Measurements from ENCODE around the gene CTNND2. TPM values are rescaled to one million over a fixed set of nuclear protein-coding genes. Genes with fewer than 3 reads are reported as not detected.

CTNND2 gene
- total RNA-seq, 2 experiments from 2014 or later: 0.20 TPM; not detected in 1

DNA sequence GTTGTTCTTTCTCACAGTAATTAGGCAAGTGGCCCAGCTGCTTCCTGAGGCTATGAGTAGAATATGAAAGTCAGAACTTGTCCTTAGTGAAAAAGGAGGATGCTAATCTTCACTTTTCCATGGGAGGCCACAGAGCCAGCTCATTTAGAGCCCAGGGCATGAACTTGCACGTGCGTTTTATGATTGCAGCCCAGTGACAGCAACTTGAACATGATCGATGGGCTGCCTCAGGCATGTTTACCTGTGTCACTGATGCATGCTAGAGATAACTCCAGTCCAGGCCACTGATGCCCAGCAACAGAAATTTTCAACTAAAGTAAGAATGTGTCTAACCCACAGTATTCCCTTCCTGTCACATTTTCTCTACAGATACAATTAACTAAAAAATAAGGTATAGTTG is 179.3 kb downstream of the CTNND2 start:
- ChIA-PET POLR2A (no interaction called here), CTCF (no interaction called here)
- Histone ChIP-seq H3K27ac (ENCODE audit: low read depth in 1 of 2, low read length in 2 of 2) (no peak overlapping the region), H3K27me3 (ENCODE audit: control insufficient read depth in 1 of 2, insufficient read depth in 2 of 2, low read length in 2 of 2) (no peaks in the 10 kb centered on the region), H3K9me3 (ENCODE audit: control insufficient read depth in 1 of 2, insufficient read depth in 1 of 2, low read length in 2 of 2) (no peaks in the 10 kb centered on the region), H3K36me3 (ENCODE audit: insufficient read depth, low read length) (no peaks in the 10 kb centered on the region), H3K4me3 (ENCODE audit: low read length) (no peak overlapping the region), H3K4me1 (ENCODE audit: insufficient read depth, low read length) (no peaks in the 10 kb centered on the region)
- Mint-ChIP-seq H3K4me3 (no peak overlapping the region), H3K27ac (no peak overlapping the region), H3K9me3 (no peaks in the 10 kb centered on the region), H3K36me3 (ENCODE audit: low read depth) (no peaks in the 10 kb centered on the region), H3K27me3 (no peaks in the 10 kb centered on the region), H3K4me1 (ENCODE audit: low read depth) (no peaks in the 10 kb centered on the region)
- intact Hi-C loops (cut with DNase I, micrococcal nuclease): no loop called here
- DNase-seq: no peak
- ATAC-seq (ENCODE audit: poor library complexity): no peak
- TF ChIP-seq, protein P1, sequence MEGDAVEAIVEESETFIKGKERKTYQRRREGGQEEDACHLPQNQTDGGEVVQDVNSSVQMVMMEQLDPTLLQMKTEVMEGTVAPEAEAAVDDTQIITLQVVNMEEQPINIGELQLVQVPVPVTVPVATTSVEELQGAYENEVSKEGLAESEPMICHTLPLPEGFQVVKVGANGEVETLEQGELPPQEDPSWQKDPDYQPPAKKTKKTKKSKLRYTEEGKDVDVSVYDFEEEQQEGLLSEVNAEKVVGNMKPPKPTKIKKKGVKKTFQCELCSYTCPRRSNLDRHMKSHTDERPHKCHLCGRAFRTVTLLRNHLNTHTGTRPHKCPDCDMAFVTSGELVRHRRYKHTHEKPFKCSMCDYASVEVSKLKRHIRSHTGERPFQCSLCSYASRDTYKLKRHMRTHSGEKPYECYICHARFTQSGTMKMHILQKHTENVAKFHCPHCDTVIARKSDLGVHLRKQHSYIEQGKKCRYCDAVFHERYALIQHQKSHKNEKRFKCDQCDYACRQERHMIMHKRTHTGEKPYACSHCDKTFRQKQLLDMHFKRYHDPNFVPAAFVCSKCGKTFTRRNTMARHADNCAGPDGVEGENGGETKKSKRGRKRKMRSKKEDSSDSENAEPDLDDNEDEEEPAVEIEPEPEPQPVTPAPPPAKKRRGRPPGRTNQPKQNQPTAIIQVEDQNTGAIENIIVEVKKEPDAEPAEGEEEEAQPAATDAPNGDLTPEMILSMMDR (IDR thresholded peaks at IDR 0.05): no peak

DNA sequence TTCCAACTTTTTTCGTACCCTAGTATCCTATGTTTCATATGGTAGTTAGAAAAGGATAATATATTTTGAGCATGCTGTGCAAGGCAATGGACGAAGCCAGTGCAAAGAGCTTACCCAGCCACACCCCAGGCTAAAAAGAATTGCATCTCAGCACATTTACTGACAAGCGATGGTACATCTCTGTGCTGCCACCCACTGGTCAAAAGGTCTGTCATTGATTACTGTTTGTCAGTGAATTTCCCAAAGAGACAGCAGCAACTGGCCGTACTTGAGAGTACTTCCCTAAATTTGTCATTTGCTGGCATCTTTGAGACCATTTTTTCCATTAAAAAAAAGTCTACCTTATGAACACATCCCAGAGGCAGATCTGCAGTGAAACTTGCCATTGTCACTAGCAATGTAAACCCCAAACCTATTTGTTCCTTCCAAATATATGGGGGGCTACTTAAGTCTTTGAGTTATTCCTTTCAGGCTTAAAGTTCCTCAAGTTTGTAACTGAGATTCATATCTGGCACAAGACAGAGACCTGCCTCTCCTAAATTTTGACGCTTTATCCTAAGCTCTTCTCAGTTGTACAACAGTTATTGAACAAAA is 184.3 kb downstream of the CTNND2 start:
- CTCF ChIA-PET: no interaction called here
- no peak overlapping the region for H3K27ac ChIP-seq (ENCODE audit: low read depth in 1 of 2, low read length in 2 of 2)
- H3K36me3 ChIP-seq (ENCODE audit: insufficient read depth, low read length): no peaks in the 10 kb centered on the region
- TF ChIP-seq, protein P1 (IDR thresholded peaks at IDR 0.05): no peak
- no peaks in the 10 kb centered on the region for H3K27me3 Mint-ChIP-seq
- H3K4me1 Mint-ChIP-seq (ENCODE audit: low read depth): no peaks in the 10 kb centered on the region
- no peaks in the 10 kb centered on the region for H3K9me3 ChIP-seq (ENCODE audit: control insufficient read depth in 1 of 2, insufficient read depth in 1 of 2, low read length in 2 of 2)
- ATAC-seq (ENCODE audit: poor library complexity): no peak
- no peaks in the 10 kb centered on the region for H3K9me3 Mint-ChIP-seq
- POLR2A ChIA-PET: no interaction called here
- no peaks in the 10 kb centered on the region for H3K36me3 Mint-ChIP-seq (ENCODE audit: low read depth)
- H3K4me1 ChIP-seq (ENCODE audit: insufficient read depth, low read length): no peaks in the 10 kb centered on the region
- H3K27me3 ChIP-seq (ENCODE audit: control insufficient read depth in 1 of 2, insufficient read depth in 2 of 2, low read length in 2 of 2): no peaks in the 10 kb centered on the region
- no peak overlapping the region for H3K4me3 Mint-ChIP-seq
- H3K4me3 ChIP-seq (ENCODE audit: low read length): no peak overlapping the region
- peak in 4 of 14 experiments; percentile 2 to 12 (median 3) for DNase-seq
- intact Hi-C loops (cut with DNase I, micrococcal nuclease): no loop called here
- no peak overlapping the region for H3K27ac Mint-ChIP-seq

DNA sequence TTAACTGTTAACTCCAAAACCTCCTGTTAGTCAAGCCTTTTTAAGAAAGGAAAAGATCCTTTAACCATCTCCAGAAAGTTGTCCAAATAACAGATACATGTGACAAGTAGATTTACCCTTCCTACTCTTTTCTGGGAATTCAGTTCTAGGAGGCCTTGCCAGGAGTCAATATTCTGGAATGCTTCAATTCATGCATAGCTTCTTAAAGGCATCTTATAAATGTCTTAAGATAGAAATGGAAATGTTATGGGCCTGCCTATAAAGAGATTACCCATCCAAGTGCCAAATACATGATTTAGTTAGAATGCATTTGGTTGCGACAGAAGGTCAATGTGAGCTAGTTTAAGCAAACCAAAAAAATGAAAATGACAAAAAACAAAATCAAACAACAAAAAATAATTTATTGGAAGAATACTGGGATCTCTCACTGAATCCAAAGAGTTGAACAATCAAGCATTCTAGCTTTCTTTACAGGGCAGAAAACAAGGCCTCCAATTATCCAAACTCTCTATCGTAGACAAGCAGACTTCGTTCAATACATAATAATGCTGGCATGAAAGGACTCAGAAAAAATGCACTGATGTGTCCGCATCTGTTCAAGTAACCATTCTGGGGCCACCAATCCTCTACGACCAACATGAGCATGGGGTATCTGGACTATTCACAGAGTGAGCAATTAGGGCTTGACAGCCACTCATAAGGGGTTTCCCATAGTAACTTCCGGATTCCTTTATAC is 188.6 kb downstream of the CTNND2 start:
- POLR2A ChIA-PET: no interaction called here
- H3K9me3 Mint-ChIP-seq: no peaks in the 10 kb centered on the region
- TF ChIP-seq, protein P1 (IDR thresholded peaks at IDR 0.05): no peak
- Histone ChIP-seq H3K36me3 (ENCODE audit: insufficient read depth, low read length) (no peaks in the 10 kb centered on the region), H3K4me3 (ENCODE audit: low read length) (no peak overlapping the region), H3K27ac (ENCODE audit: low read depth in 1 of 2, low read length in 2 of 2) (no peak overlapping the region), H3K4me1 (ENCODE audit: insufficient read depth, low read length) (no peaks in the 10 kb centered on the region), H3K9me3 (ENCODE audit: control insufficient read depth in 1 of 2, insufficient read depth in 1 of 2, low read length in 2 of 2) (peaks cover 0 to 3% of the 10 kb centered on the region in 2 experiments), H3K27me3 (ENCODE audit: control insufficient read depth in 1 of 2, insufficient read depth in 2 of 2, low read length in 2 of 2) (no peaks in the 10 kb centered on the region)
- intact Hi-C loops (cut with DNase I, micrococcal nuclease): no loop called here
- no peaks in the 10 kb centered on the region for H3K4me1 Mint-ChIP-seq (ENCODE audit: low read depth)
- DNase-seq (no peak), ATAC-seq (ENCODE audit: poor library complexity) (no peak)
- H3K36me3 Mint-ChIP-seq (ENCODE audit: low read depth): no peaks in the 10 kb centered on the region
- H3K27ac Mint-ChIP-seq: no peak overlapping the region
- no peak overlapping the region for H3K4me3 Mint-ChIP-seq
- CTCF ChIA-PET: no interaction called here
- no peaks in the 10 kb centered on the region for H3K27me3 Mint-ChIP-seq

Measured in CD4-positive, alpha-beta T cell (primary cell).